GM18507 (cell line): ENCODE results near the gene TMEM270.
"Not testable (repeated sequence)": the region's sequence is repeated elsewhere in the genome, so short reads cannot be mapped to it uniquely, and the experiment has no call there.

Source experiments
- DNase-seq: peaks from one replicate; pipeline ENCODE4 v3.0.0; 2011; ENCODE audit warnings: low read depth; ENCODE audit not compliant: insufficient read length; ENCODE audit errors: extremely low spot score
- FAIRE-seq: peaks from 2 replicates; lab custom pipeline; 2011; peaks lifted over from hg19 to GRCh38; lab: Jason Lieb, UNC

The TMEM270 gene

GRCh38 chr7:73881352-73882046 lies 20.5 kb downstream of the TMEM270 start:
- DNase-seq (no peak), FAIRE-seq (no peak)

- FAIRE-seq (no peak), DNase-seq (no peak)
These were observed 21.1 kb downstream of the TMEM270 start for GRCh38 chr7:73882047-73882402.

DNA sequence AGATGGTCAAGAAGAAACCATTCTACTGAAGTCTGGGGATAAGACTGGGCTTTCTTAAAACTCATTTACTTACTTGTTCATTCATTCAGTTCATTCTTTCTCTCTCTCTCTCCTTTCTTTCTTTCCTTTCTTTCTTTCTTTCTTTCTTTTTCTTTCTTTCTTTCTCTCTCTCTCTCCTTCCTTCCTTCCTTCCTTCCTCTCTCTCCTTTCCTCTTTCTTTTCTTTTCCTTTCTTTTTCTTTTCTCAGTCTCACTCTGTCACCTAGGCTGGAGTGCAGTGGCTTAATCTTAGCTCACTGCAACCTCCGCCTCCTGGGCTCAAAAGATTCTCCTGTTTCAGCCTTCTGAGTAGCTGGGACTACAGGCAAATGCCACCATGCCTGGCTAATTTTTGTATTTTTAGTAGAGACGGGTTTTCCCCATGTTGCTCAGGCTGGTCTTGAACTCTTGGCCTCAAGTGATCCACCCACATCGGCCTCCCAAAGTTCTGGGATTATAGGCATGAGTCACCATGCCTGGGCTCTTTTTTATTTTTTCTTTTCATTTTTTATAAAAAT lies 24.0 kb downstream of the TMEM270 start:
- not testable (repeated sequence) for DNase-seq, FAIRE-seq

GRCh38 chr7:73885433-73885974 lies 24.5 kb downstream of the TMEM270 start:
- DNase-seq (no peak), FAIRE-seq (no peak)

DNA sequence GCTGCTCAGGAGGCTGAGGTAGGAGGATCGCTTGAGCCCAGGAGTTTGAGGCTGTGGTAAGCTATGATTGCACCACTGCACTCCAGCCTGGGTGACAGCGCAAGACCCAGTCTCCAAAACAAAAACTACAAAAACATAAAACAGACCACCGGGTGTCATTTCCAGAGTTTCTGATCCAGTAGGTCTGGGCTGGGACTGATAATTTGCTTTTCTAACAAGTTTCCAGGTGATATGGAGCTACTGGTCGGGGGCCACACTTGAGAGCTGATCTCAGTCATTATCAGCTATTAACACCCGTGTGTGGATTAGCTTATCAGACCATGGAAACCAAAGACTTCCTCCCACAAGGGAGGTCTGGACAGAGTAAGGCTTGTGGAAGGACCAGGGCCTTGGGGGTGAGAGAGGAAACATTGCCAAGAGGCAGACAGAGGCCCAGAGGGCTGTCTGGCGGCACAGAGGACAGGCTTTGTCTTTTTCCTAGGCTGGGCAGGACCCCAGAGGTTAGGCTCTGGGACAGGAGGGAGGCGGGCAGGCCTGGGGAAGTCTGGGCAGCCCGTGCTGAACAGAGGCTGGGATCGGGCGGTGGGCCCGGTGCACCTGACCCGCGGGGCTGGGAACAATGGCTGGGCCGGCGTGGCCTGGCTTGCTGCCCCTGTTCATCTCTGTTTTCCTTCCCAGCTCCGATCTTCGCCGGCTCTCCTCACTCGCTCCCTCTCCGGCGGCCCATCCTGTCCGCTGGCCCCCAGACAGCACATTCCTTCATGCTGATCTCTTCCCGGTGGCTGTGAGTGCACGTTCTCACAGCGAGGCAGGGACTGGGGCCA lies 25.2 kb downstream of the TMEM270 start:
- DNase-seq (no peak), FAIRE-seq (no peak)

DNA sequence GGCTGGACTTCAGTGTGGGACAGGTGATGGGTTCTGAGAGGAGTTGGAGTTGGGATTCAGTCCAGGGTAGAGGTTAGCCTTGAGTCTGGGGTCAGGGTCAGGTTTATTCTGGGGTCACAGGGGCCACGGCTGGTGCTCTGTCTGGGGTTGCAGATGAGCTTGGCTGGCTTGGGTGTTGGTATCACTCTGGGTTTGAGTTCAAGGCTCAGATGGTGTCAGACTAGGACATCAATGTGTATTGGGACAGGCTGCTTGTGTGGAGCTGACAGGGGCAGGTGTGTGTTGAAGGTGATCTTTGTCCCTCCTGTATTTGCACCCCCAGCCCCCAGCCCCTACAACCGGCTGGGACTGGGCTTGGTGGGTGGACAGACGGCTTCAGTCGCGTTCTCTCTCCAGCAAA lies 26.8 kb downstream of the TMEM270 start:
- DNase-seq: no peak

DNA sequence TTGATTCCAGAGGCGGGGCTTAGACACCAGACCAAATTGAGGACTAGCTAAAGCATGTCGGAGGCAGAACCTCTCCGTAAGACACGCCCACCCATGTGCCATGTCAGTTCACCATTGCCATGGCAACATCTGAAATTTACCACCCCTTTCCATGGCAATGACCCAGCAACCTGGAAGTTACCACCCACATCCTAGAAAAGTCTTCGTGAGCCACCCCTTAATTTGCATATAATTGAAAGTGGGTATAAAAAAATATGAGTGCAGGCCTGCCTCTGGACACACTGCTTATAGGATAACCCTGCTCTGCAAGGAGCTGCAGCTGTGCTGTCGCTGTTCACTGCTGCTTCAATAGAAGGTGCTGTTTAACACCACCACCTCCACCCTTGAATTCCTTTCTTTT lies 28.0 kb downstream of the TMEM270 start:
- DNase-seq: no peak
- FAIRE-seq: no peak

More for the DNA sequence above, 26.8 kb downstream of the TMEM270 start:
- no peak for FAIRE-seq

DNA sequence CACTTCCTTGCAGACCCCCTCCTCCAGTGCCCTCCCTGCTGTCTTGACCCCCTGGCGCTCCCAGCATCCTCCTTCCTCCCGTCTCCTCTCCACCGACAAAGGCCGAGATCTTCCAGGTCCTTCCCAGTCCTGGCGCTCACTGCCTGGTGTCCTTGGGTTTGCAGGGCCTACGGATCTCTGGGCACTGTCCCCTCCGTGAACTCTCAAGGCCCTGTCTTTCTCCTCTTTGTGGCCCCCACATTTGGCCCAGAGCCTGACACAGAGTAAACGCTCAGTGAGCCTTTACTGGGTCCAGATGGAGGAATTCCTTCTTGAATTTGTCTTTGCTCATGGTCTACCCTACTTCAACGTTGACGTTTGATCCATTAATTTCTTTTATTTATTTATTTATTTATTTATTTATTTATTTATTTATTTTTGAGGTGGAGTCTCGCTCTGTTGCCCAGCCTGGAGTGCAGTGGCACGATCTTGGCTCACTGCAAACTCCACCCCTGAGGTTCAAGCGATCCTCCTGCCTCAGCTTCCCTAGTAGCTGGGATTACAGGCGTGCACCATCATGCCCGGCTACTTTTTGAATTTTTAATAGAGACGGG lies 29.7 kb downstream of the TMEM270 start:
- DNase-seq: no peak
- FAIRE-seq: no peak

DNA sequence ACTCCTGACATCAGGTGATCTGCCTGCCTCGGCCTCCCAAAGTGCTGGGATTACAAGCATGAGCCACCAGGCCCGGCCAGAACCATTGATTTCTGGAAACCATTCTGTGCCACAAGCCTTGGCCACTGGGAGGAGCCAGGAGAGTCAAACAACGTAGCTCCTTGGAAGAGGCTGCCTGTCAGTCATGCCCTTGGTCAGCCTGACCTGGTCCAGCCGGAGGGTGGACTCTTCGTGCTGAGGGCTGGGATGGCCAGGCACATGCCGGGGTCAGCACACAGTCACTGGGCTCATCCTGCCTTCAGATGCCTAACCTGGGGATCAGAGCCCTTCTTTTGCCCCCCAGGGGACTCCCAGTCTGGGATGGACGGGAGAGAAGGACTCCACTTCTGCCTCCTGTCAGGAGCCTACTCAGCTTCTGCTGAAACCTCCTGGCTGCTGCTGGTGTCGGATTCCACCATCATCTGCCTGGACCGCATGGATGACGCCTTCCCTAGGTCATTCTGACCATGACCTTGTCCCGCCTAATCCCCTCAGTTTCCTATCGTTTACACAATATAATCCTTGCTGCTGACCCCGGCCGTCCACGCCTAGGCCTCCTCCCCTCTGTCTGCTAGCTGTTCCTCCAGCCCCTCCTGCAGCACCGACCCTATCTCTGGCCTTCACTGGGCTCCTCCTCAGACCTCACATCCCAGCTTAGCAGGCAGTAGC lies 30.4 kb downstream of the TMEM270 start:
- DNase-seq: no peak
- no peak for FAIRE-seq

DNA sequence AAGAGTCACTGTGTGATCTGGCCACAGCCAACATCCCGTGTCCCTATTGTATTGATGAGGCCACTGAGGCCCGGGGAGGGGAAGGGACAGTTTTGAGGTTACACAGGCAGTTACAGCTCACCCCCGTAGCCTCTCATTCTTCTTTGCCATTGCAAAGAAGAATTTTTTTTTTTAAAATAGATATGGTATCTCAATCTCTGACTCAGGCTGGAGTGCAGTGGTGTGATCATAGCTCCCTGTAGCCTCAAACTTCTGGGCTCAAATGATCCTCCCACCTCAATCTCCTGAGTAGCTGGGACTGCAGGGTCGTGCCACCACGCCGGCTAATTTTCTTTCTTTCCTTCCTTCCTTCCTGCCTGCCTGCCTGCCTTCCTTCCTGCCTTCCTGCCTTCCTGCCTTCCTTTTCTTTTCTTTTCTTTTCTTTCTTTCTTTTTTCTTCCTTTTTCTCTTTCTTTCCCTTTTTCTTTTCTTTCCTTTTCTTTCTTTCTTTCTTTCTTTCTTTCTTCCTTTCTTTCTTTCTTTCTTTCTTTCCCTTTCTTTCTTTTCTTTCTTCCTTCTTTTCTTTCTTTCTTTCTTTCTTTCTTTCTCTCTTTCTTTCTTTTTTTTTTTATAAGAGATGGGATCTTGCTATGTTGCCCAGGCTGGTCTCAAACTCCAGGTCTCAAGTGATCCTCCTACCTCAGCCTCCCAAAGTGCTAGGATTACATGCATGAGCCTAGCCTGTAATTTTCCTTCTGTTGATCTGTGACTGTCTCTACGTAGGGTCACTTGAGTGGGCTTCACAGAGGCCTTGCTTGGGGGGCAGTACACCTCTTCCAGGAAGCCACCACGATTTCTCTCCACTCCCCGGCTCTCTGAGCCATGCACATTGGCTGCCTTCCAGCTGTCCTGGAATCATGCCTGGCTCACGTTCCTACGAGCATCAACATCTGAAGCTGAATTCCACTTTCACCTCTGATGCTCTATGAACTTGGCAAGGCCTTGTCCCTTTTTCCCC lies 31.3 kb downstream of the TMEM270 start:
- no peak for DNase-seq

GRCh38 chr7:73893342-73894101 lies 32.6 kb downstream of the TMEM270 start:
- no peak for FAIRE-seq
- DNase-seq: no peak

More for the DNA sequence above, 31.3 kb downstream of the TMEM270 start:
- no peak for FAIRE-seq

- no peak for DNase-seq
- FAIRE-seq: no peak
These were observed 33.2 kb downstream of the TMEM270 start for GRCh38 chr7:73894166-73894565.

GRCh38 chr7:73894733-73895551 lies 34.0 kb downstream of the TMEM270 start:
- no peak for FAIRE-seq
- no peak for DNase-seq

- FAIRE-seq: no peak
- no peak for DNase-seq
These were observed 34.7 kb downstream of the TMEM270 start for GRCh38 chr7:73895626-73896025.

DNA sequence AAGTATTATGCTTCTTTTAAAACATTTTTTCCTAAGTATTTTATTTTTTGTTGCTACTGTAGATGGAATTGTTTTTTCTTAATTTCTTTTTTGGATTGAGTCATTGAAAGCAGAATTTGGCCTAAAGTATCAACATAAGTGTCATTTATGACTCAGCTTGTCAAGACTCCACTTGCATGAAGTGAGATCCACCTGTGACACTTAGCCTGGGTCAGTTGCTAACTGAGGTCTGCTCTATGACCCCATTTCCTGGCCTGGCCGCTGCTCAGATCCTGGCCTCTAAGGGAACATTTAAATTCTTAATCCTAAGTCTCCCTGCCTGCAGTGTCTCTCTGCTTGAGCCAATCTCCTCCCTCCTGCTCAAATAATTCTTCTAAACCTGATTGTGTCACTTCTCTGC lies 35.5 kb downstream of the TMEM270 start:
- FAIRE-seq: no peak
- DNase-seq: no peak

GRCh38 chr7:73899731-73900142 lies 38.8 kb downstream of the TMEM270 start:
- DNase-seq: no peak
- no peak for FAIRE-seq

DNA sequence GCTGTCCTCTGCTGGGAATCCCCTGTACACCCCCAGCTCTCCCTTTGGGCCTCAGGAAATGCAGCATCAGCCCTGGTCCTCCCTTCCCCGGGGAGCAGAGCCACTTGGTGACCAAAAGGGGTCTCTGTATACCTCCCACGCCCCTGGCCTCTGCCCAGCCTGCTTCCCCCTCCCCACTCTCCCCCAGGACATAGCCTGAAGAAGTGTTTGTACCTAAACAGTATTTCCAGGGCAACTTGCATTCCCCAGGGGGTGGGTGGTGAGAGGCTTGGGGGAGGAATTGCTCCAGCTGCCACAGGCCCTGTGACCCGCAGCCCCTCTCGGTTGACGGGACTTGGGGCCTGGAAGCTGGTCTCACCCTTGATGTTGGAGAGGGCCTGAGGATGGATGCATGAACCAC lies 39.3 kb downstream of the TMEM270 start:
- FAIRE-seq (no peak), DNase-seq (no peak)
